Ishikawa (cell line): ENCODE data around the gene ANKRD11.

Experiments used
- ZBTB7A ChIP-seq: IDR thresholded peaks from 2 replicates; pipeline ENCODE4 v1.6.1; 2012; ENCODE audit warnings: low read depth
- TF ChIP-seq, protein P1 (sequence below): IDR thresholded peaks from 2 replicates; pipeline ENCODE4 v1.6.1; 2012

DNA sequence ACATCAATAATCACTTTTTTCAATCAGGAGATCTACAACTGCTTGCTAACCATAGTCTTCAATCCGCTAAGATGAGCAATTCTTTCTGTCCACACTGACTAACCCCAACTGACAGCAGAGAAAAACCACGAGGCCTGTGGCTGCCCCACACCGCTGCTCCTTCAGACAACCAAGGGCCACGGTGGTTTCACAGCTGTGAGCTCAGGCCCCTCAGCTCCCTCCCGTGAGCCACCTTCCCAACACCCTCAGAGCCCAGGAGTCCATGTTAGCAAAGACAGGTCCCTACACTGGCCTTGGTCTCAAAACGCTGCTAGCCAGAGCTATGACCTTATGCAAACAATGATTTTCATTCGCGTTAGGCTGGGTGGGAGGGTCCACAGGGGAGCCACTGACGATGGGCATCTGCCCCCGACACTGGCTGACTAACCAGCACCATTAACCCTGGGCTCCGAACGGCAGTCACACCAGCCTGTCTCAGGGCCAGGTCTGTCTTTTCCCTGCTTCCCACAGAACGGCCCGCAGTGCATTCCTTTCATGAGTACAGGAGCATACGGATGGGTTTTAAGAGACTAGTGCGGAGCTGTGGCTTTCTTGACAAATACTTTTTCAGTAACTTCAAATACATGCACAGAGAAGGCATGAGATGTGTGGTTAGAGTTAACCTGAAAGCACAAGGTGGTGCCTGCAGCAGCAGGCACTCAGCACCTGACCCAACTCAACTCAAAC lies 67.3 kb downstream of the ANKRD11 start:
- TF ChIP-seq, protein P1, sequence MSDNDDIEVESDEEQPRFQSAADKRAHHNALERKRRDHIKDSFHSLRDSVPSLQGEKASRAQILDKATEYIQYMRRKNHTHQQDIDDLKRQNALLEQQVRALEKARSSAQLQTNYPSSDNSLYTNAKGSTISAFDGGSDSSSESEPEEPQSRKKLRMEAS, result no peak
- TF ChIP-seq ZBTB7A, result no peak
